ENCODE data around the gene PRX.

DNA sequence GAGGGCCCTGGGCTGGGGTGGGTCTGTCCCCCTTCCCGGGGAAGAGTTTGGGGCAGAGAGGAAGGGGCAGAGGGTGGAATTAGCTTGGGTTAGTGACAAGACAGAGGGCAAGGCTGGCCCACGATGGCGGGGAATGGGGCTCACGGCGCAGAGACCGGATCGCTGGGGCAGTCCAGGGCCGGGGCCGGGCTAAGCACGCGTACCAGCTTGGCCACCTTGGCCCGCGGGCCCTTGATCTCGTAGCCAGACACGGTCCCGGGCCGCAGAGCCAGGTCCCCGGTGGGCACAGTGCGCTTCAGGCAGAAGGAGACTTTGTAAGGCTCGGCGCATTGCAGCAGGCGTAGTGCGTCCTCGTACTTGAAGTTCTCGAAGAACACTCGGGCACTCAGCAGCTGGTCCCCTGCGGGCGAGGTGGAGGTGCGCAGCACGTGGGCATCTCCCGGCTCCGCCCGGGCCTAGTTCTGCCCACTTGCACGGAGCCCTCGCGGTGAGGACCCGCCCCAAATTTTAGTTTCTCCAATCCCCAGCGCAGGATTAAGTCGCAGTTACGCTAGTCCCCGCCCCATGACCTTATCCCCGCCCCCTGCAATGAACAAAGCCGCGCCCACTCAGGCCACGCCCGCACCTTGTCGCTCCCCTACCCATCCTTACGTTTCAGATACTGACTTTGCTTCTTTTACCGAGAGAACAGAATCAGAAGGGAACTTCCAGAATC, 14.6 kb downstream of the PRX start:
- TF ChIP-seq, protein P1, sequence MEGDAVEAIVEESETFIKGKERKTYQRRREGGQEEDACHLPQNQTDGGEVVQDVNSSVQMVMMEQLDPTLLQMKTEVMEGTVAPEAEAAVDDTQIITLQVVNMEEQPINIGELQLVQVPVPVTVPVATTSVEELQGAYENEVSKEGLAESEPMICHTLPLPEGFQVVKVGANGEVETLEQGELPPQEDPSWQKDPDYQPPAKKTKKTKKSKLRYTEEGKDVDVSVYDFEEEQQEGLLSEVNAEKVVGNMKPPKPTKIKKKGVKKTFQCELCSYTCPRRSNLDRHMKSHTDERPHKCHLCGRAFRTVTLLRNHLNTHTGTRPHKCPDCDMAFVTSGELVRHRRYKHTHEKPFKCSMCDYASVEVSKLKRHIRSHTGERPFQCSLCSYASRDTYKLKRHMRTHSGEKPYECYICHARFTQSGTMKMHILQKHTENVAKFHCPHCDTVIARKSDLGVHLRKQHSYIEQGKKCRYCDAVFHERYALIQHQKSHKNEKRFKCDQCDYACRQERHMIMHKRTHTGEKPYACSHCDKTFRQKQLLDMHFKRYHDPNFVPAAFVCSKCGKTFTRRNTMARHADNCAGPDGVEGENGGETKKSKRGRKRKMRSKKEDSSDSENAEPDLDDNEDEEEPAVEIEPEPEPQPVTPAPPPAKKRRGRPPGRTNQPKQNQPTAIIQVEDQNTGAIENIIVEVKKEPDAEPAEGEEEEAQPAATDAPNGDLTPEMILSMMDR (IDR thresholded peaks at IDR 0.05), result no peak
- TF ChIP-seq EP300 (IDR thresholded peaks at IDR 0.05), result no peak
- TF ChIP-seq POLR2A (IDR thresholded peaks at IDR 0.05), result no peak
